GM21390 (cell line): ENCODE data around the gene CFHR5.
"Not testable (repeated sequence)": the region's sequence is repeated elsewhere in the genome, so short reads cannot be mapped to it uniquely, and the experiment has no call there.

Experiments
- ATAC-seq: cut with Tn5 transposase; IDR thresholded peaks from one replicate; pipeline ENCODE4 v1.9.1; 2021; ENCODE audit not compliant: unreplicated experiment

Gene CFHR5

DNA sequence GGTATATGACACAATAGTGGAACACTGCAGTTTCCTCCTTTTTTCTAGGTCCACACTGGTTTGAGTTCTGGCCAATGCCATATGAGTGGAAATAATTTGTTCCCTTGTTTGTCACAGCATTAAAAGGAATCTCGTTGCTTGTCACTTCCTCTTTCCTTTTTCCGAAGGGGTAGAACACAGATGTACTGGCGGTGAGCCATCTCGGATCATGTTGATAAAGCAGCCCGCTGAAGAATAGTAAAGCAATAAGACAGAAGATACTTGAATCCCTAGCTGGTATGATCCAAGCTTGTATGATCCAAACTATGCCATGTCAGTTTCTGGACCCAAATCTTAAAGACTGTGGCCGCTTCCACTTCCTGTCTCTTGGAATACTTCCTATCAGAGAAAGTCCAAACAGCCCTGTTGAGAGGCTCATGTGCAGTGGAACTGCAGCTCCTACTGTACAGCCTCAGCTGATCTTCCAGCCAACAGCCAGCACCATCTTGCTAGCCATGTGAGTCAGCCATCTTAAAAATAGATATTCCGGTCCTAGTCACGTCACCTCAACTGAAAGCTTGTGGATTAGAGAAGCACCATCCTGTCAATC lies 40.3 kb downstream of the CFHR5 start:
- ATAC-seq: no peak

DNA sequence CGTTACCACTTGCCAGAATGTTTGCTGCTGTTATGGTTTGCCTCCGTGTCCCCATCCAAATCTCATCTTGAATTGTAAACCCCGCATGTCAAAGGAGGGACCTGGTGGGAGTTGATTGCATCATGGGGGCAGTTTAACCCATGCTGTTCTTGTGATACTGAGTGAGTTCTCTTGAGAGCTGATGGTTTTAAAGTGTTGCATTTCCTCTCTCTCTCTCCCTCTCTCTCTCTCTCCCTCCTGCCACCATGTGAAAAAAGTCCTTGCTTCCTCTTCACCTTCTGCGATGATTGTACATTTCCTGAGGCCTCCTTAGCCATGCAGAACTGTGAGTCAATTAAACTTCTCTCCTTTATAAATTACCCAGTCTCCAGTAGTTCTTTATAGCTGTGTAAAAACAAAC lies 44.4 kb downstream of the CFHR5 start:
- no peak for ATAC-seq

DNA sequence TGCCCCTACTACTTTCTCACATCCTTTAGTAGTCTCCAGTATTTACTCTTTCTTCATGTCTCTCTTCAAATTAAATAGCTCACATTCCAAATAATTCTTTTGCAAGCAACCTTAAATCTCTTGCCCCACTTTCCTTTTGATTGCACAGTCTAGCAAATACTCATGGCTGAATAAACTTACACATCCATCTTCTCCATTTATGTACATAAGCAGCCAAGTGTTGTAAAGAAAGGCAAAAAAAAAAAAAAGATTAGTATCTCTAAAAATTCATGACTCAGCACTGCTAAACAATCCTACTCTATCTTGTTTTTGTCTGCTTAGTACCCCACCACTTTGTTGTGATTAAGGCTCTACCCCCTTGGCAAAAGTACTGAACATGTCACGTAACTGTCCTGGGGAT lies 47.1 kb downstream of the CFHR5 start:
- ATAC-seq: no peak

DNA sequence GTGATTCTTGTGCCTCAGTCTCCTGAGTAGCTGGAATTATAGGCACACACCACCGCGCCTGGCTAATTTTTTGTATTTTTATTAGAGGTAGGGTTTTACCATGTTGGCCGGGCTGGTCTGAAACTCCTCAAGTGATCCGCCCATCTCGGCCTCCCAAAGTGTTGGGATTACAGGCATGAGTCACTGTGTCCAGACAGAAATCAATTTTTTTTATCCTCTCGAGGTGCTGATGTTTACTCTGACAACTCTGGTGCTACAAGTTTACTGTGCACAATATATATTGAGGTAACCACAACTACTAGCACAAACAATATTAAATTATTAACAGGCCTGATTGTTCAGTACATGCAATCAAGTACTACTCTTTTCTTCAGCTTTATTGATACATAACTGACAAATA lies 50.0 kb downstream of the CFHR5 start:
- no peak for ATAC-seq

DNA sequence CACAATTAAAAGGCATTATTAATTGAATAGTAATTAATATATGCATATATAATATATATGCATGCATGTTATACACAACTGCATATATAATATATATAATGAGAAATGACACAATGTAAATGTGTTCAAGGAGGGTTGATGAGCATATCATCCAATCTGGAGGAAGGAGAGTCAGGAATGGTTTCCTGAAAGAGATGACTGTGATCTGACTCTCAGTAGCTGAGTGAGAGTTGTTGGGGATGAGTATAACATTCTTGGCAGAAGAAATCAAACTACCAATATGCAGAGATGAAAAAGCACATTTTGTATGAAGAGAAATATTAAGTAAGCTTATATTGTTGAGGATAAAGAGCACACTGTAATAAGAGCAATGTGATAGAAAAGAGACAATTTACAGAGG lies 52.4 kb downstream of the CFHR5 start:
- ATAC-seq: no peak

DNA sequence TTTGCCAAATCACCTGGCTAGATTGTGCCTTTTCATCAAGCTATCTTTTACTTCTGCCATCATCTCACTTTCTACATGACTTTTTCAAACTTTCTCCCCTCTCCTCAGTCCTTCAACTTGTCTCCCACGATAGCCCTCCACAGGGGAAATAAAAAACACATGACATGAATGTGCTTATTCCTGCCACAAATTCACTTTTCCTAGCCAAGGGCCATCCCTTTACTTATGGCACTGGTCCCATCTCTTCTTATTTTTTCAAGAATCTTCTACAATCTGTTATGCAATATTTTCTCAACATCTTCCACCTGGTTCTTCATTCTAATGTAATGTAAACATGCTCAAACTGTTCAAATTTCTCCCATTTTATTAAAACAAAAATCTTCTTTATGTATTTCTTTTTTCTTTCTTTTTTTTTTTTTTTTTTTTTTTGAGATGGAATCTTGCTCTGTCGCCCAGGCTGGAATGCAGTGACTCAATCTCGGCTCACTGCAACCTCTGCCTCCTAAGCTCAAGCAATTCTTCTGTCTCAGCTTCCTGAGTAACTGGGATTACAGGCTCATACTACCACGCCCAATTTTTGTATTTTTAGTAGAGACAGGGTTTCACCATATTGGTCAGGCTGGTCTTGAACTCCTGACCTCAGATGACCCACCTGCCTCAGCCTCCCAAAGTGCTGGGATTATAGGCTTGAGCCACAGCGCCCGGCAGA lies 57.4 kb downstream of the CFHR5 start:
- not testable (repeated sequence) for ATAC-seq

DNA sequence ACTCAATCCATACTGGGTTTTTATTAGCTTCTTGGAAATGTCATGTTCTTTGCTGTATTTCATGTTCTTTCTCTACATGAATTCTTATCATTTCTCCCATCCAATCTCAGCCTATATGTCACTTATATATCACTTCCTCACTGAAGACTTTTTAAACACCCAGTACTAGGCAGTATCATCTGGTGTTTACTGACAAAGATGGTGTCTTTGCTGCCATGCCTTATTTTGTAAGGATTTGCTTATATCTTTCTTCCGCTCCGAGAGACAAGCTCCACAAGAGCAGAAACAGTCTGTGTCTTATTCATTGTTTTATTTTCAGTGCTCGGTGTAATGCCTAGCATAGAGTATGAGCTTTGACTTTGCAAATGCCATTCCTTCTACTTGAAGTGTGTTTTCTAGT lies 59.5 kb downstream of the CFHR5 start:
- no peak for ATAC-seq

DNA sequence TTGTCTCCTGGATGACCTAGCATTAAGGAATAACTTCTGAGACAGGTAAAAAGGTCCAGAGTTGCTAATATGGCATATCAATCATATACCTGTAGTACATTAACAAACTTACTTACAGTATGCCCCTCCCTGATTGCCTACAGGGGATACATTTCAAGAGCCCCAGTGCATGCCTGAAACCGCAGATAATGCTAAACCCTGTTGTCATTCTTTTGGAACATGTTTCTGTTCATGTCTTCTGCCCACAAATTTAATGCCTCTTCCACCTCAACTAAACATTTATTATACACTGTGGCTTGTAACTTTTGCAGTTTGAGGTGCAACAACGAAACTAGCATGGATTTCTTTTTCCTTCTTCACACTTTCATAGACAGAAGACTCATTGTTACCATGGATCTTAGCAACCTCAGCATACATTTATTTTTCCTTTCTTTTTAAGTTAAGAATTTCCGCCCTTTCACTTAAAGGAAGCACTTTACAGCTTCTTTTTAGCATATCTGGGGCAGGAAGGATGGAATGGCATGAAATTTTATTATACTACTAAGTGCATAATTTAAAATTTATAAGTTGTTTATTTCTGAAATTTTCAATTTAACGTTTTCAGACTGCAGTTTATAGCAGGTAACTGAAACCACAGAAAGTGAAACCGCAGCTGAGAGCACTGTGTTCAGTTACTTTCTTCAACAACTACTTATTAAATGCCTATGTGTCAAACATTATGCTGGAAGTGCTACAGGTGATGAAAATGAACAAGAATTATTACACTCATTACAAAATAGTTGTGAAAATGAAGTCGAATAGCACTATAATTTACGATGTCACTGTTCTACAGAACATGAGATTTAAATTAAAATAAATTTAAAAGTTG lies 64.4 kb downstream of the CFHR5 start:
- peak; percentile 83 for ATAC-seq

DNA sequence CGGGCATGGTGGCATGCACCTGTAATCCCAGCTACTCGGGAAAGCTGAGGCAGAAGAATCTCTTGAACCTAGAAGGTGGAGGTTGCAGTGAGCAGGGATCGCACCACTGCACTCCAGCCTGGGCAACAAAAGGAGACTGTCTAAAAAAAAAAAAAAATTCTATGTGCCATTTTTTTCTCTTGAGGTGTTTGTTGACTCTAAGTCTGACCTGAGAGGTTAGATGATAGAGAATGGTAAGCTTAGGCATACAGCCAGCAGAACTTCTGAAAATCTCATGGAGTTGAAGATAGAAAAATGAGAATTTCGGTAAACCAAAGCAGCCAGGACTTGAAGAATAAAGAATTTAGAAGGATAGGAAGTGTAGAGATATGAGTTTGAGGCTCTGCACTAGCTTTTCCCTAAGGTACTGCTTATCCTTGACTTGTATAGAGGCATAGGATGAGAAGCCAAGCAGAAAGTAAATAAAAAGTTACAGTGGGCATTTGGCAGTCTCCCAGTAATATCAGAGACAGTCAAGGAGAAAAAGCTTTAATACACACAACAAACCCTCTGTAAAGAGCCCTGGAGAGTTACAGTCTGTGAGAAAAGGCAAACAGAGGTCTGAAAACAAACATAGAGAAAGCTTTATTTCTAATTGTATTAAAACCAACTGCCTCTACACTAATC lies 65.5 kb downstream of the CFHR5 start:
- no peak for ATAC-seq

DNA sequence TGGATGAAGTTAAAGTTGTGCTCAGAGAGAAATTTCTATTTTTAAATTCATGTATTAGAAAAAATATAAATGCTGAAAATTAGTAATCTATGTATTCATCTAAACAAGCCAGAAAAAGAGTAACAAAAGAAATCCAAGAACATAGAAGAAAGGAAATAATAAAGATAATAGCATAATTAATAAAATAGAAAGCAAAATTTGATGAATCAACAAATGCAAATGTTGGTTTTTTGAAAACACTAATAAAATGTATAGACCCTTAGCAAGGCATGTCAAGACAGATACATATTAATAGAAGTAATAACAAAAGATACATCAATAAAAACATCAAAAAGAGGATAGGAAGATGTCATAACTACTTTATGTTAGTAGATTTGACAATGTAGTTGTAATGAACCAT lies 71.7 kb downstream of the CFHR5 start:
- no peak for ATAC-seq
